GM04503 (cell line): Measurements from ENCODE around the gene DUSP10.

Experiments
- DNase-seq: peaks from one replicate; pipeline ENCODE4 v3.0.0-alpha.2; 2012; ENCODE audit warnings: low read depth

Gene DUSP10

GRCh38 chr1:221693087-221693486 is 48.8 kb downstream of the DUSP10 start:
- no peak for DNase-seq

DNA sequence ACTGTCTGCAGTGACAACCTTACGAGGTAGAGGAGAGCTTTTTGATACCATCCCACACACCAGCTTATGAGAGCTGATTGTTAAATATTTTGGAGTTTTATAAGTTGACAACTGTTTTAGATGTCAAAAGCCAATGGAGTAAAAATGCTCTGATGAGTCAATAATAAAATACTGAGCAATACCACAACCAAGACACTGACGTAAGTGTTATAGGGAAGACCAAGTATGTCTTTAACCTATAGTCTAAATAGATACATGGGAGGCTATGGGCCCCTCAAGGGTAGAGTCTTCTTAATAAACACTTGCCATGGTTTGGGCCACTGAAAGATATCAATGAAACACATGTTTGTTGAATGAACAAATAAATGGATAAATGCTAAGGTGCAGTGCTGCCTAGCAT is 49.2 kb downstream of the DUSP10 start:
- DNase-seq, result no peak

GRCh38 chr1:221691261-221691660 is 50.6 kb downstream of the DUSP10 start:
- DNase-seq, result no peak

DNA sequence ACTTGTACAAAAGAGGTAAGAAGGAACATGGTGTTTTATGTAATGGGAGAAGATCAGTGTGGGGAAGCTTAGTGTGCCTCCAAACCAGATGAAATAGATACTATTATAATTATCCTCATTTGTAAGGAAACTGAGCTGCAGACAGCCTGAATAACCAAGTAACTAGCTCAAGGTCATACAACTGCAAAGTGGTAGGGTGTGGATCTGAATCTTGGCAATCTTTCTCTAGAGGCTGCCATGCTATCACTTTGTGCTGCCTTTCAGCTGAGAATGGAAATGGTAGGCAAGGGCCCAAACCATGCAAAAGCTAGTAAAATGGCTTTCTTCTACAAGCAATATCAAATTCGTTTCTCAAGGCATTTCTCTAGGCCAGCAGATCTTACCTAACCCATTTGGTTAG is 51.0 kb downstream of the DUSP10 start:
- DNase-seq, result no peak

- DNase-seq, result no peak
These were observed 52.8 kb downstream of the DUSP10 start for GRCh38 chr1:221689138-221689537.

GRCh38 chr1:221688488-221688843 is 53.4 kb downstream of the DUSP10 start:
- no peak for DNase-seq

GRCh38 chr1:221687836-221688487 is 53.9 kb downstream of the DUSP10 start:
- no peak for DNase-seq

- DNase-seq, result no peak
These were observed 58.2 kb downstream of the DUSP10 start for GRCh38 chr1:221683681-221684080.

GRCh38 chr1:221680085-221680484 is 61.8 kb downstream of the DUSP10 start:
- DNase-seq, result no peak

GRCh38 chr1:221678014-221678413 is 63.9 kb downstream of the DUSP10 start:
- DNase-seq, result no peak

DNA sequence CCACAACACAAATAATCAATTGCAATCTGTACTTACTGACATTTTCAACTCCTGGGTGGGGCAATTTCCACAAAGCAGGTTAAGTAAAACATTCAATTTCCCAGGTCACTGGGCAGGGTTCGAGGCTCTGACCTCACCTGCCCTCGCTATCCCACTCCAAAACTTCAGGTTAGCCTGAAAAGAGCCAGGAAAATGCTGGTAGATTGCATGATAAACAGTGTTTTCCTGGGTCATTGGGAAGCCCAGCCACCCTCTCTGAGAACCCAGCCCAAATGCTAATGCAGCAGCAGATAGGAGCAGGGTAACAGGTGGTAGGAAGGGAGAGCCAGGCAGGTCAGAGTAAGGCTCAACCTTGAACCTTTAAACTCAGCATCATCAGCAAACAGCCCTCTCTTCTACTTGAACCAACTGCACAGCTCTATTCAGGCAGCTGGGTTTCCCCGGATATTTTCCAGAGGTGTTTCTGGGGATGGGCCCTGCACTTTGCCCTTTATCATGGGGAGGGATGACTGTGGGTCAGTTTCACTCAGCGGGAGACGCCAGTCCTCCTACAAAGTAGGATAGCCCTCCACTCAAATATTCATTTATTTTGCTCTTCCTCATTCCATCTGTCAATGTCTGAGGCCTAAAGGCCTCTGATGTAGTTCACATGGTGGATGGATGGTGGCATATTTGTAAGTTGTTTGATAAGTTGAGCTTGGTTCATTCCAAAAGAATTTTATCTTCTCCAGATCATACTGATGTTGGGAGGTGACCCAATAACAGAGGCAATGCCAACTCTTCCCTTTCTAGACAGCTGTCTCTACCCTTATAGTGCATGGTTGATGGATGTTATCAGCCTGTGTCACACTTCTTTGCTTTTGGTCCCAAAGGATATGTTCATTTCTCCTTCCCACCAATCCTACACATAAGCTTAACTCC is 65.7 kb downstream of the DUSP10 start:
- DNase-seq, result no peak

GRCh38 chr1:221672965-221673364 is 68.9 kb downstream of the DUSP10 start:
- DNase-seq, result no peak

- DNase-seq, result no peak
These were observed 69.6 kb downstream of the DUSP10 start for GRCh38 chr1:221672239-221672645.

GRCh38 chr1:221670081-221670480 is 71.8 kb downstream of the DUSP10 start:
- DNase-seq, result peak; percentile 39

DNA sequence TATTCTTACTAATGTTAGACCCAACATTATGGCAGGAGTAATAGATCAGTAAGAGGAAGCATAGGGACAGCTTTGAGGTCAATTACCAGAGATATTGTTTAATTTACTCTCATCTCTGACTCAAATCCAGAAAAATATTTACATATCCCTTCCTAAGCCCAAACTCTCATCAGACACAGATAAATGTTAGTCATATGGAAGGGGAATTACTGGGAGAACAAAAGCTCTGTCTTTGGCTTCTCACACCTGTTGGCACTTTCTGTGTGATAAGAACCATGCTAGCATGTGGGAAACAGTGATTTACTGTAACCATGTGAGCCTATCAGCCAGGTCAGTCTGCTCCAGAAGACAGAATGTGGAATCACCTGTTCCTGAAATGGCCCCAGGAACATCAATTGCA is 72.4 kb downstream of the DUSP10 start:
- DNase-seq, result no peak

DNA sequence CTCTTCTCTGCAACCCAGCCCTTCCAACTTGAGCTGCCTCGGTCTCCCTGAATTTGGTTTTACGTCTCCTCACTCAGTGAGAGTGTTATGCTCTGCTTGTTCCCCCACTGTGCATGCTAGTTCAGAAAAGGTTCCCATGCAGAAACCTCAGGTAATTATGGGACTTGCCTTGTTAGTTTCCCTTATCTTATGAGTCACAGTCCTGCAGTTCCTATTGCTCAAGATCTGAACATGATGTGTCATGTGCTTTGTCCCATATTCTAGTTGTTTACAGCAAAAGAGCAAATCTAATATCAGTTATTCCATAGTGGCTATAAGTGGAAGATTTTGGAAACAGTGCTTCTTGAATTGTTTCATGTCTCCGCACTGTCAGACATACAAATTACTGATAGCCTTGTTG is 74.4 kb downstream of the DUSP10 start:
- peak; percentile 45 for DNase-seq

GRCh38 chr1:221664253-221664652 is 77.6 kb downstream of the DUSP10 start:
- no peak for DNase-seq

DNA sequence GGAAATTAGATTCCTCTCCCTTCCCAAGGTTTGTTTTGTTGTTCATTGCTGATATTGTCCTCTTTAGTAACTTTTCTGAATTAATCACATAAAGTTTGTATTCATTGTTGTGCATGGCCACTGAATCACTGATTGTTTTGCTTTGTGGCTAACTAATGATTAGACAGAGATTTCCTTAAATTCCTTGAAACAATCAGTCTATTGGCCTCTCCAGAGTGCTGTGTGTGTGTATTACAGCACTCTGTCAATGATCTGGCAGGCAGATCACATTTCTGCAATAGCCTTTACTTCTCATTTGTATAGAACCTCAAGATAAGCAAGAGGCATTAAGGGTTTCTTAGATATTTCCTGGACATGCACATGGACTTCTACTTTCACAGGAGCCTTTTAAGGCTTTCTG is 78.6 kb downstream of the DUSP10 start:
- DNase-seq, result peak; percentile 29

DNA sequence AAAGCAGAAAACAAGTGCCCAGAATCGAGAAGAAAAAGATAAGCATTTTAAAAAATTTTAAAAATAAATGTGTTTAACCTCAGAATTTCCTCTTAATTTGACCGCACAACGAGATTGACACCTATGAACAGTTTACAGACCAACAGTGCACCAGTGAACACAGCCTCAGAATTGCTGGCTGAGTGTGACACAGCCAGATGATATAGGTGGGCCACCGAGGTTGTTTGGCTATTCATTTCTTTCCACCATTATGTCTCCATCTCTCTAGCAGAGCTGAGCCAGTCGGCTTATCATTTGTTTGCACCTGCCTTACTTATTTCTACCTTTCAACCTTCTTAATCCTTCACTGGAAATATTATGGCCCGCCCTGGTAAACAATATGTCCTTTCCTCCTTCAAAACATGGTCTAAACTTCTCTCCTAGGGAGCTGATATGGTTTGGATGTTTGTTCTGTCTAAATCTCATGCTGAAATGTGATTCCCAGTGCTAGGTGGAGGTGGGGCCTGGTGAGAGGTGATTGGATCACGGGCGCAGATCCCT is 86.1 kb downstream of the DUSP10 start:
- DNase-seq, result no peak
